Measurements from ENCODE around the gene TRNAU1AP.

GRCh38 chr1:28580722-28581530 is 28.0 kb downstream of the TRNAU1AP start:
- TF ChIP-seq, protein P1, sequence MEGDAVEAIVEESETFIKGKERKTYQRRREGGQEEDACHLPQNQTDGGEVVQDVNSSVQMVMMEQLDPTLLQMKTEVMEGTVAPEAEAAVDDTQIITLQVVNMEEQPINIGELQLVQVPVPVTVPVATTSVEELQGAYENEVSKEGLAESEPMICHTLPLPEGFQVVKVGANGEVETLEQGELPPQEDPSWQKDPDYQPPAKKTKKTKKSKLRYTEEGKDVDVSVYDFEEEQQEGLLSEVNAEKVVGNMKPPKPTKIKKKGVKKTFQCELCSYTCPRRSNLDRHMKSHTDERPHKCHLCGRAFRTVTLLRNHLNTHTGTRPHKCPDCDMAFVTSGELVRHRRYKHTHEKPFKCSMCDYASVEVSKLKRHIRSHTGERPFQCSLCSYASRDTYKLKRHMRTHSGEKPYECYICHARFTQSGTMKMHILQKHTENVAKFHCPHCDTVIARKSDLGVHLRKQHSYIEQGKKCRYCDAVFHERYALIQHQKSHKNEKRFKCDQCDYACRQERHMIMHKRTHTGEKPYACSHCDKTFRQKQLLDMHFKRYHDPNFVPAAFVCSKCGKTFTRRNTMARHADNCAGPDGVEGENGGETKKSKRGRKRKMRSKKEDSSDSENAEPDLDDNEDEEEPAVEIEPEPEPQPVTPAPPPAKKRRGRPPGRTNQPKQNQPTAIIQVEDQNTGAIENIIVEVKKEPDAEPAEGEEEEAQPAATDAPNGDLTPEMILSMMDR (IDR thresholded peaks at IDR 0.05) = peak in 1 of 6 experiments; percentile 27
- no peak for TF ChIP-seq POLR2A (IDR thresholded peaks at IDR 0.05)
